ENCODE data around the gene KCNMB4.

Gene KCNMB4

DNA sequence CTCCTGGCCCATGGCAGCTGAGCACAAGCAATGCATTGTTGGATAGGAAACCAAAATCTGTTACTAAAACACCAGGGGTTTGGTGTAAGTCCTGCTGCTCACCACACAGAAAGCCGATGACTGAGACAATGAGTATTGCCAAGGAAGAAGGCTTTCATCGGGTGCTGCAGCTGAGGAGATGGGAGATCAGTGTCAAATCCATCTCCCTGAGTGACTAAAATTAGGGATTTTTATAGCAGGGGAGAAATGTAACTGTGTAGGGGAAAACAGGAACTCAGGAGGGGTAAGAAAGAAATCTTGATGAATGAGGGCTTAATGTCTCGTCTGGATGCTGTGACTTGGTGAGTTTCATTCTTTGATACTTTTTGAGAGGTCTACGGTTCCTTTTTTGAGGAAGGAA, 97.9 kb downstream of the KCNMB4 start:
- TF ChIP-seq CTCF (IDR thresholded peaks at IDR 0.05; ENCODE audit: low read depth, low read length), result no peak

DNA sequence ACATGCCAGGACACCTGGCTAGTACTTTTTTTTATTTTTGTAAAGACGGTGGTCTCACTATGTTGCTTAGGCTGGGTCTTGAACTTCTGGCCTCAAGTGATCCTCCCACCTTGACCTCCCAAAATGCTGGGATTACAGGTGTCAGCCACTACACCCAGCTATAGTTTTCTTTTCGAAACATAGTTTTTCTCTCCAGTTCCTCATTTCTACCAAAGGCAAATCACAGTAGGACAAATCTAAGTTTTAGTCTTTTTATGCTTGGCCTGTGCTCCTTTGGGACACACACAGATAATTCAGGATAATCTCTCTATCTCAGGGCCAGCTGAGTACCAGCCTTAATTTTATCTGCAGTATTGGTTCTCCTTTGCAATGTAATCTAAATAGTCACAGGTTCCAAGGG, 100.7 kb downstream of the KCNMB4 start:
- no peak for TF ChIP-seq CTCF (IDR thresholded peaks at IDR 0.05; ENCODE audit: low read depth, low read length)
- DNase-seq, result no peak
- no peak overlapping the region for H3K27ac ChIP-seq
- H3K27me3 ChIP-seq (ENCODE audit: insufficient read depth, low read depth, severe bottlenecking), result no peaks in the 10 kb centered on the region
- H3K4me3 ChIP-seq (ENCODE audit: low read depth, low read length), result no peak overlapping the region
- H3K9me3 ChIP-seq (ENCODE audit: severe bottlenecking), result peaks cover 3% of the 10 kb centered on the region
- H3K36me3 ChIP-seq, result no peaks in the 10 kb centered on the region

More for the DNA sequence above, 97.9 kb downstream of the KCNMB4 start:
- Histone ChIP-seq H3K9me3 (ENCODE audit: severe bottlenecking) (peaks cover 3% of the 10 kb centered on the region), H3K36me3 (no peaks in the 10 kb centered on the region), H3K27ac (no peak overlapping the region), H3K4me3 (ENCODE audit: low read depth, low read length) (no peak overlapping the region), H3K27me3 (ENCODE audit: insufficient read depth, low read depth, severe bottlenecking) (no peaks in the 10 kb centered on the region)
- no peak for DNase-seq

GRCh38 chr12:70467476-70467875, 101.4 kb downstream of the KCNMB4 start:
- no peak overlapping the region for H3K4me3 ChIP-seq (ENCODE audit: low read depth, low read length)
- no peak overlapping the region for H3K27ac ChIP-seq
- H3K36me3 ChIP-seq, result no peaks in the 10 kb centered on the region
- no peak for DNase-seq
- no peak for TF ChIP-seq CTCF (IDR thresholded peaks at IDR 0.05; ENCODE audit: low read depth, low read length)
- H3K27me3 ChIP-seq (ENCODE audit: insufficient read depth, low read depth, severe bottlenecking), result no peaks in the 10 kb centered on the region
- peaks cover 3% of the 10 kb centered on the region for H3K9me3 ChIP-seq (ENCODE audit: severe bottlenecking)

DNA sequence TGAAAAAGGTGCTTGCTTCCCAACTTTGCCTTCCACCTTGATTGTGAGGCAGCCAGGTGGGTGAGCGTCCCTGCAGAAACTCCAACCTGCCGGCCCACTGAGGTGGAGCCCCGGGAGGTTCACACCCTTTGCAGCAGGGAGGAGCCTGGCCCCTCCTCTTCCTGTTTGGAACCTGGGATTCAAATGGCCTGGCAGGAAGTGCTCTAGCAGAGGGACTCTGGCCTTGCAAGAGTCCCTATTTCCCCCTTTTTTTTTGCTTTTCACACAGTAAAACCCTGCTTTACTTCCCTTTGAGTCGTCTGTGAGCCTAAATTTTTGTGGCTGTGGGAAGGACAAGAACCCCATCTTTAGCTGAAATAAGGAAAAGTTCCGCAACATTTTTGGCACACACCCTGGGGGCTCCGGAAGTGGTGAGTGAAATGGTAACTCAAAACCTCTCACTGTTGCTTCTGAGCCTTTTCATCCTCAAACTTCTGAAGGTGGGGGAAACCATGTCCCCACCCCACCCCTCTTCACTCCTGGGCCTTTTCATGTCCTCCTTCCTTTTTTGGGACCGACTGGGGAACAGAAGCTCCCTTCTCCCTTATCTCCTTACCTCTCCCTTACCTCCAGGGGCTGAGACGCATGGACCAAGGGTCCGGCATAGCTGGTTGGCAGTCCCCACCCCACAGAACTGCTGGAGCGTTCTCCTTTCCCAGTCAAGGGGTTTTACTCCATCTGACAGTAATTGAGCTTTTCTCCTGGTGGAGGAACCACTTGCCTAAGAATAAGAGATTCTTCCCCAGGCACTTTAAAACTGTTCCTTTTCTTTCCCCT, 102.0 kb downstream of the KCNMB4 start:
- TF ChIP-seq CTCF (IDR thresholded peaks at IDR 0.05; ENCODE audit: low read depth, low read length), result no peak
- no peak overlapping the region for H3K27ac ChIP-seq
- no peak overlapping the region for H3K4me3 ChIP-seq (ENCODE audit: low read depth, low read length)
- DNase-seq, result no peak
- no peaks in the 10 kb centered on the region for H3K27me3 ChIP-seq (ENCODE audit: insufficient read depth, low read depth, severe bottlenecking)
- no peaks in the 10 kb centered on the region for H3K36me3 ChIP-seq
- H3K9me3 ChIP-seq (ENCODE audit: severe bottlenecking), result peaks cover 3% of the 10 kb centered on the region

- no peak for DNase-seq
These were observed 102.7 kb downstream of the KCNMB4 start for GRCh38 chr12:70468741-70469140.

More at GRCh38 chr12:70468741-70469140, 102.7 kb downstream of the KCNMB4 start:
- H3K27ac ChIP-seq, result no peak overlapping the region
- TF ChIP-seq CTCF (IDR thresholded peaks at IDR 0.05; ENCODE audit: low read depth, low read length), result no peak
- H3K9me3 ChIP-seq (ENCODE audit: severe bottlenecking), result peaks cover 3% of the 10 kb centered on the region
- no peaks in the 10 kb centered on the region for H3K36me3 ChIP-seq
- H3K4me3 ChIP-seq (ENCODE audit: low read depth, low read length), result no peak overlapping the region
- no peaks in the 10 kb centered on the region for H3K27me3 ChIP-seq (ENCODE audit: insufficient read depth, low read depth, severe bottlenecking)

Measured in WERI-Rb-1 (cell line).